Activated T-cell treated with anti-CD3 and anti-CD28 coated beads, Interleukin-2, amount 50 U/mL, for 72 hours (primary cell): ENCODE data around the gene COASY. TPM values are rescaled to one million over a fixed set of nuclear protein-coding genes. Genes with fewer than 3 reads are reported as not detected.
"Not testable (repeated sequence)": the region's sequence is repeated elsewhere in the genome, so short reads cannot be mapped to it uniquely, and the experiment has no call there.

ENCODE experiments used
- ATAC-seq, 2 donors: fragments of 150-1000 bp; cut with Tn5 transposase; replicated peaks in 1 of 2; 2 replicates each; pipeline ENCODE4 v1.10.0; 2021; ENCODE audit warnings: moderate library complexity in 2 of 2, mild to moderate bottlenecking in 1 of 2
- DNase-seq, 2 donors: peaks; one replicate each; pipeline ENCODE4 v3.0.0; 2021 to 2022; ENCODE audit warnings: mixed read lengths in 1 of 2
- H3K27ac Mint-ChIP-seq: one replicate; pipeline ENCODE4 v1.8.0; 2022; ENCODE audit warnings: mild to moderate bottlenecking, moderate library complexity, mixed read lengths
- H3K27me3 Mint-ChIP-seq: one replicate; pipeline ENCODE4 v1.8.0; 2022; ENCODE audit warnings: low read depth, mixed read lengths
- H3K36me3 Mint-ChIP-seq, 2 donors: one replicate each; pipeline ENCODE4 v1.8.0; 2022; ENCODE audit warnings: mixed read lengths in 2 of 2, mild to moderate bottlenecking in 1 of 2; ENCODE audit not compliant: insufficient read depth in 2 of 2
- H3K4me1 Mint-ChIP-seq: one replicate; pipeline ENCODE4 v1.8.0; 2022; ENCODE audit warnings: low read depth, mixed read lengths
- H3K4me3 Mint-ChIP-seq, 2 donors: one replicate each; pipeline ENCODE4 v1.8.0; 2022; ENCODE audit warnings: mild to moderate bottlenecking in 2 of 2, mixed read lengths in 2 of 2, moderate library complexity in 2 of 2
- H3K9me3 Mint-ChIP-seq, 2 donors: one replicate each; pipeline ENCODE4 v1.8.0; 2022; ENCODE audit warnings: mixed read lengths in 2 of 2
- total RNA-seq, 2 donors: library from RNA; stranded (reverse); gene quantifications; one replicate each; pipeline ENCODE4 v1.2.3, GENCODE V29; 2022

COASY gene
- total RNA-seq, 2 donors from 2014 or later = 98.2 to 98.5 TPM

- Mint-ChIP-seq H3K9me3 (no peaks in the 10 kb centered on the region), H3K4me3 (peak overlapping the region; percentile 89 to 92), H3K27me3 (no peaks in the 10 kb centered on the region), H3K4me1 (peaks cover 47% of the 10 kb centered on the region), H3K36me3 (peaks cover 0 to 7% of the 10 kb centered on the region in 2 donors), H3K27ac (no peak overlapping the region)
- ATAC-seq (no peak), DNase-seq (no peak)
Observed at GRCh38 chr17:42537156-42537805, 24.7 kb upstream of the COASY start.

DNA sequence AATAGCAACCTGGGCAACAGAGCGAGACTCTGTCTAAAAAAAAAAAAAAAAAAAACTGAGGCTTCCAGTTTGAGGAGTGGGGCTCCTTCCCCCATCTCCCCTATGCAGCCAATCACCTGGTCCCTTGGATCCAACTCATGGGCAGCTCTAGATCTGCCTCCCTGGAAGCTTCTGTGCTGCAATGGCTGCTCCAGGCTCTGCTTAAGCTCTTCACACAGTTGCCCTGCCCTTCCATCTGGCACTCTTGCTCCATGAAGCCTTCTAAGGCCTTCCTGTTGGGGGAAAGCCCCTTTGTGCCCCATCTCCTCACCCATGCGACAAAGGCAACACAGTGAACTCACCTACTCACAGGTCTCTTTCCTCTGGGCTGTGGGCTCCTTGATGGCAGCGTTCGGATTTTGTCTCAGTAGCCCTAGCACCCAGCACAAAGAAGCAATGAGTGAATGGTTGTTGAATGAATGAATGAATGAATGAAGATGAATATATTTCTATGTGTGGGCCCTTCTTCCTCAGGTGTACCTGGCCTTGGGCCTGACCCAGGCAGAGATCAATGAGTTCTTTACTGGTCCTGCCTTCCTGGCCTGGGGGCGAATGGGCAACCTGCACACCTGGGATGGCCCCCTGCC is 24.0 kb upstream of the COASY start:
- no peak for ATAC-seq
- no peaks in the 10 kb centered on the region for H3K27me3 Mint-ChIP-seq
- no peak overlapping the region for H3K27ac Mint-ChIP-seq

DNA sequence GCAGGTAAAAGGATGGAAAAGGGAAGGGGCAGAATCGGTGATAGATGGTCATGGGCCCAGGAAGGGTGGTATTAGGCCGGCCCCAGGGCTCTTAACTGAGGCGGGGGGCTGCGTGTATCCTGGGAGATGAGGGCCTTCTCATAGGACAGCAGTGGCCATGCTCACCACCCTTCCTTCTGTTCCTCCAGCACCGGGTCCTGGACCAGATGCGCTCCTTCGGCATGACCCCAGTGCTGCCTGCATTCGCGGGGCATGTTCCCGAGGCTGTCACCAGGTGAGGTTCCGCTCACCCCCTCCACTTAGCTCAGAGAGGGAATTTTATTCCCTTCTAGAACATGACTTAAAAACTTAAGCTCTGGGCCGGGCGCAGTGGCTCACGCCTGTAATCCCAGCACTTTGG is 23.5 kb upstream of the COASY start:
- Mint-ChIP-seq H3K4me3 (peak overlapping the region in 1 of 2 donors; percentile 44), H3K27ac (no peak overlapping the region), H3K9me3 (no peaks in the 10 kb centered on the region), H3K36me3 (peaks cover 0 to 7% of the 10 kb centered on the region in 2 donors), H3K4me1 (peaks cover 47% of the 10 kb centered on the region), H3K27me3 (no peaks in the 10 kb centered on the region)
- no peak for ATAC-seq
- DNase-seq = no peak

More for the DNA sequence above, 24.0 kb upstream of the COASY start:
- Mint-ChIP-seq H3K4me3 (peak overlapping the region; percentile 44 to 65), H3K4me1 (peaks cover 47% of the 10 kb centered on the region), H3K9me3 (no peaks in the 10 kb centered on the region), H3K36me3 (peaks cover 0 to 7% of the 10 kb centered on the region in 2 donors)
- no peak for DNase-seq

DNA sequence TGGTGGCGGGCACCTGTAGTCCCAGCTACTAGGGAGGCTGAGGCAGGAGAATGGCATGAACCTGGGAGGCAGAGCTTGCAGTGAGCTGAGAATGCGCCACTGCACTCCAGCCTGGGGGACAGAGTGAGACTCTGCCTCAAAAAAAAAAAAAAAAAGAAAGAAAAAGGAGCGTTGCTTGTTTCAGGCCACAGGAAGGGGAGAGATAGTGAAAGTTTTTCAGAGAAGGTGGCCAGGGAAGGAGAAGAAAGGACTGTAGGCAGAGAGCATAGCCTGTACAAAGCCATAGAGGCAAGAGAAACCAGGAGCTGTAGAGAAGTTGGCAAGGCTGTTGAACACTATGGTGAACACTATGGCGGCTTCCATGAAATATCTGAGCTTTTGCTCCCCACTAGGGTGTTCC is 21.4 kb upstream of the COASY start:
- not testable (repeated sequence) for H3K27ac Mint-ChIP-seq, ATAC-seq, DNase-seq, H3K9me3 Mint-ChIP-seq, H3K36me3 Mint-ChIP-seq, H3K27me3 Mint-ChIP-seq
- H3K4me3 Mint-ChIP-seq = peak overlapping the region in 1 of 2 donors; percentile 35
- H3K4me1 Mint-ChIP-seq = peaks cover 43% of the 10 kb centered on the region

- peaks cover 39% of the 10 kb centered on the region for H3K4me1 Mint-ChIP-seq
- DNase-seq (no peak), ATAC-seq (peak; percentile 24 to 25)
- peak overlapping the region in 1 of 2 donors; percentile 35 for H3K4me3 Mint-ChIP-seq
- peaks cover 0 to 7% of the 10 kb centered on the region in 2 donors for H3K36me3 Mint-ChIP-seq
- H3K27ac Mint-ChIP-seq = no peak overlapping the region
- H3K27me3 Mint-ChIP-seq = no peaks in the 10 kb centered on the region
- H3K9me3 Mint-ChIP-seq = no peaks in the 10 kb centered on the region
Observed at GRCh38 chr17:42541041-42541833, 20.7 kb upstream of the COASY start.

DNA sequence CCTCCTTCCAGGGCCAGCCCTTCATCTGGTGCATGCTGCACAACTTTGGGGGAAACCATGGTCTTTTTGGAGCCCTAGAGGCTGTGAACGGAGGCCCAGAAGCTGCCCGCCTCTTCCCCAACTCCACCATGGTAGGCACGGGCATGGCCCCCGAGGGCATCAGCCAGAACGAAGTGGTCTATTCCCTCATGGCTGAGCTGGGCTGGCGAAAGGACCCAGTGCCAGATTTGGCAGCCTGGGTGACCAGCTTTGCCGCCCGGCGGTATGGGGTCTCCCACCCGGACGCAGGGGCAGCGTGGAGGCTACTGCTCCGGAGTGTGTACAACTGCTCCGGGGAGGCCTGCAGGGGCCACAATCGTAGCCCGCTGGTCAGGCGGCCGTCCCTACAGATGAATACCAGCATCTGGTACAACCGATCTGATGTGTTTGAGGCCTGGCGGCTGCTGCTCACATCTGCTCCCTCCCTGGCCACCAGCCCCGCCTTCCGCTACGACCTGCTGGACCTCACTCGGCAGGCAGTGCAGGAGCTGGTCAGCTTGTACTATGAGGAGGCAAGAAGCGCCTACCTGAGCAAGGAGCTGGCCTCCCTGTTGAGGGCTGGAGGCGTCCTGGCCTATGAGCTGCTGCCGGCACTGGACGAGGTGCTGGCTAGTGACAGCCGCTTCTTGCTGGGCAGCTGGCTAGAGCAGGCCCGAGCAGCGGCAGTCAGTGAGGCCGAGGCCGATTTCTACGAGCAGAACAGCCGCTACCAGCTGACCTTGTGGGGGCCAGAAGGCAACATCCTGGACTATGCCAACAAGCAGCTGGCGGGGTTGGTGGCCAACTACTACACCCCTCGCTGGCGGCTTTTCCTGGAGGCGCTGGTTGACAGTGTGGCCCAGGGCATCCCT is 18.5 kb upstream of the COASY start:
- Mint-ChIP-seq H3K27me3 (no peaks in the 10 kb centered on the region), H3K4me3 (no peak overlapping the region), H3K27ac (no peak overlapping the region), H3K36me3 (peaks cover 0 to 7% of the 10 kb centered on the region in 2 donors), H3K4me1 (peaks cover 24% of the 10 kb centered on the region), H3K9me3 (no peaks in the 10 kb centered on the region)
- ATAC-seq = no peak
- DNase-seq = no peak

DNA sequence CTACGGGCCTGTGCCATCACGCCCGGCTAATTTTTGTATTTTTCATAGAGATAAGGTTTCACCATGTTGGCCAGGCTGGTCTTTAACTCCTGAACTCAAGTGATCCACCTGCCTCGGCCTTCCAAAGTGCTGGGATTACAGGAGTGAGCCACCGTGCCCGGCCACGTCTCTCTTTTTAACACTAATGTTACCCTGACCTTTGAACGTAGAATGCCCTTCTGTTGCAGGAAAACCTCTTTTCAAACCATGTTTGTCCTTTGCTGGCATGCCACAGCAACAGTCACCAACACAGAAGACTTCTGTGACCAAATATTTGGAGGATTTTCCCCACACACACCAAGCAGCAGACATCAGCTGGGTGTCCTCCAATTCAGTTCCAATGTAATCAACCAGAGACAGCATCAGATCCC is 17.1 kb upstream of the COASY start:
- Mint-ChIP-seq H3K4me1 (peaks cover 26% of the 10 kb centered on the region), H3K36me3 (no peaks in the 10 kb centered on the region), H3K27ac (no peak overlapping the region), H3K27me3 (no peaks in the 10 kb centered on the region), H3K9me3 (no peaks in the 10 kb centered on the region), H3K4me3 (no peak overlapping the region)
- ATAC-seq (no peak), DNase-seq (no peak)

DNA sequence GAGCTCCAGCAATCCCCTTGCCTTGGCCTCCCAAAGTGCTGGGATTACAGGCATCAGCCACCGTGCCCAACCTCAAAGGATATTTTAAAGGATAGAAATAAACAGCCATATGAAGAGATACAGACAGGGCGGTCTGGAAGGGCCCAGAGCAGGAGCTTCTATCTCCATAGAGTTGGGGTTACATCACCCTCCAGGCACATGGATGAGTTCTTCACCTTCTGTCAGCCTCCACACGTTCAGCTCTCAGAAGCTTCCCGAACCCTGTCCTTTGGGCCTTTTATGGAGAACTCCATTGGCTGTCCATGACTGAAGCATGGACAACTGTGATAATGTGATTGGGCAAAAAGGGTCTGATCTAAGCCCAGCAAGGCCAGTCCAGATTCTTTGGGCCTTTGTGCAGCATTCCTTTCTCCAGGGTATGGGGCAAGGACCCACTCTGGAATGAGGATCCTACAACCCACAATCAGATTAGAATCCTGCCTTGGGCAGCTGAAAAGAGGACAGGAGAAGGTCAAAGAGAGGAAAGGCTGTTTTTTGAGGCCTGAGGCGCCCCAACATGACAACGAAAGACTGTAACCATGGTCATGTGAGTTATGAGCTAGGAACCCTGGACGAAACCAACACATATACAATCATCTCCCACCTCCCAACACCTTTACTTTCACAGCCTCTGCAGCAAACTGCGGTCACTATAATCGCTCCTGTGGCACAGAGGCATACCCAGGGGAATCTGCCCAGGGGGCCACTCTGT is 16.0 kb upstream of the COASY start:
- not testable (repeated sequence) for H3K4me3 Mint-ChIP-seq, H3K27ac Mint-ChIP-seq, H3K36me3 Mint-ChIP-seq, DNase-seq, H3K27me3 Mint-ChIP-seq, ATAC-seq, H3K9me3 Mint-ChIP-seq
- H3K4me1 Mint-ChIP-seq = peaks cover 19% of the 10 kb centered on the region

DNA sequence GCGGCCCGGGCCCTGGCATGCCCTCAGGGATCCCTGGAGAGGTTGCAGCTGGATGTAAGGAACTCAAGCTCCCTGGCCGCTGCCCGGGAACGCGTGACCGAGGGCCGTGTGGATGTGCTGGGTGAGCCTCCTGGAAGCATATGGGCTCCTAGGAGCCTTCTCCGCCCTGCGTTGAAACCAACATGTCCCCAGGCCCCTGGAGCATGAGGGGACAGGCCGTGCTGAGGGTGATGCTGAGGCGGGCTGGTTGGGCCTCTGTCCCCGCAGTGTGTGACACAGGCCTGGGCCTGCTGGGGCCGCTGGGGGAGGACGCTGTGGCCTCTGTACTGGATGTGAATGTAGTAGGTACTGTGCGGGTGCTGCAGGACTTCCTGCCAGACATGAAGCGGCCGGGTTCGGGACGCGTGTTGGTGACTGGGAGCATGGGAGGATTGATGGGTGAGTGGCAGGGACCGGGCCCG is 14.9 kb upstream of the COASY start:
- ATAC-seq (no peak), DNase-seq (no peak)
- Mint-ChIP-seq H3K4me3 (peak overlapping the region in 1 of 2 donors; percentile 12), H3K27ac (no peak overlapping the region), H3K4me1 (peaks cover 14% of the 10 kb centered on the region), H3K36me3 (no peaks in the 10 kb centered on the region), H3K9me3 (no peaks in the 10 kb centered on the region), H3K27me3 (no peaks in the 10 kb centered on the region)

DNA sequence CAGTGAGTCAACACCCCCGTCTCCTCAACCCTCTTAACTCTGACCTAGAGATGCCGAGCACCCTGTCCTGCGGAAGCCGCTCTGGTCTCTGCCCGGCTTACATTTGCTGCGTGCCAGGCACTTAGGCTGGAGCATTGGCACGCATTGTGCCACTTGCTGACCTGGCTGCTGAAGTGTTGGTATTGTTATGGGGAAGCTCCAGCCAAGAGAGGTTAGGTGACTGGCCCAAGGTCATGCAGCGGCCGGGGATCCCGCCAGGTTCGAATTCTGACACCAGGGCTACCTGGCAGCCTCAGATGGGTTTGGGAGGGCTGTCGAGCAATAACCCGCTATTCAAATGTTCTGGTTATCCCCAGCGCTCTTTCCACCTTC is 14.3 kb upstream of the COASY start:
- H3K4me3 Mint-ChIP-seq = peak overlapping the region in 1 of 2 donors; percentile 56
- no peaks in the 10 kb centered on the region for H3K36me3 Mint-ChIP-seq
- H3K27ac Mint-ChIP-seq = no peak overlapping the region
- DNase-seq (no peak), ATAC-seq (no peak)
- H3K4me1 Mint-ChIP-seq = peaks cover 18% of the 10 kb centered on the region
- no peaks in the 10 kb centered on the region for H3K9me3 Mint-ChIP-seq
- no peaks in the 10 kb centered on the region for H3K27me3 Mint-ChIP-seq

- Mint-ChIP-seq H3K36me3 (no peaks in the 10 kb centered on the region), H3K9me3 (no peaks in the 10 kb centered on the region), H3K27ac (no peak overlapping the region), H3K4me1 (peaks cover 22% of the 10 kb centered on the region), H3K27me3 (no peaks in the 10 kb centered on the region), H3K4me3 (peak overlapping the region; percentile 35 to 56)
- ATAC-seq = peak; percentile 84 to 90
- peak; percentile 82 to 91 for DNase-seq
Observed at GRCh38 chr17:42548070-42548837, 13.7 kb upstream of the COASY start.
